ENCODE results near the gene UTP25. TPM values are rescaled to one million over a fixed set of nuclear protein-coding genes. Genes with fewer than 3 reads are reported as not detected.
A peak's percentile ranks its signal among the peaks of the same experiment; 100 is the strongest.

UTP25 gene
- total RNA-seq, 2 experiments from 2014 or later, result 8.4 to 9.5 TPM

DNA sequence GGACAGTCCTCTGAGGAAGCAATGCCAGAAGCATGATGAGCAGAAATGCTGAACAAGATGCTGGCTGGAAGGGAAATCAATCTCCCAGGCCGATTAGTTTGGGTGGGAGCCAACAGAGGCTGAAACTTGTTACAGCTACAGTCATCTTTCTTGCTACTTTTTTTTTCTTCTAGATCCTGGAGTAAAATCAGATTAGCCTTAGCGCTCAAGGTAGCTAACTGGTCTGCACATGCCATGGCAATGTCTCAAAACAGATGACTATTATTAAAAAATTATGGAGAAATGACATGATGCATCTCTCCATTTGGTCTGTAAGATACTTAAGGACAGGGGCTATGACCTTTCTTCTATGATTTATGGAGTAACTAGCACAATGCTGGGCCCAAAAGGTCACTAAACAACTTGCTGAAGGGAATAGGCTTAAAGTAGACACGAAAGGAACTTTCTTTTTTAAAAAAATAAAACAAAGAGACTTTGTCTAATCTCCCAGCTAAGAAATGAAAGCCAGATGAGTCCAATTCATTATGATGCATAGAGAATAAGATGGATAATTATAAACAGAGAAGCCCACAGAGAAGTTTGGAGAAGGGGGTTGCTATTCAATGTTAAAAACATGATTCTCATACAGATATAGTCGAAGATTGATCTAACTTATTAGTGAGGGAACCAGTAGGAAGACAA lies 42.5 kb downstream of the UTP25 start:
- no peaks in the 10 kb centered on the region for H3K4me1 Mint-ChIP-seq
- no peak overlapping the region for H3K27ac Mint-ChIP-seq

DNA sequence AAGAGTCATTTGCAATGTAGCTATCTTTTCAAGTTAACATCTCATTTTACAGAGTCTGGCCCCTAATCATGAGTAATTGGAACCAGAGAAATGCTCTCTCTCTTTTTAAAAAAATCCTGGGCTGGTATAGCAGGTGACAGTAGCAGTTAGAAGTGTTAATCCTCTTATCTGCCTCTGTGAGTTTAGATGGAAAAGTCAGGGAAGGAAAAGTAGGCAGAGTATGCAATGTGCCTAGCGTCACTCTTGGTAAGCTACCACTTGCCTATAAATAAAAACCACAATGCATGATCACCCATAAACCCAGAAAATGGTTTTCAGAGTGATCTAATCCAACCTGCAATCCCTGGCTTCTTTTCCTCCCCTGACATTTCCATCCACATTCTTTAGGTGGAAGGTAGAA lies 43.2 kb downstream of the UTP25 start:
- DNase-seq, result no peak
- Mint-ChIP-seq H3K4me1 (no peaks in the 10 kb centered on the region), H3K36me3 (ENCODE audit: low read depth) (no peaks in the 10 kb centered on the region), H3K27ac (no peak overlapping the region), H3K9me3 (no peaks in the 10 kb centered on the region), H3K4me3 (no peak overlapping the region), H3K27me3 (peaks cover 29% of the 10 kb centered on the region)
- CTCF ChIA-PET, result no interaction called here
- POLR2A ChIA-PET, result interaction anchor here (0.6 kb wide), 1 partner anchor 304 kb away, joined by 4 read pairs; no protein-coding TSS in a partner anchor

More for the DNA sequence above, 42.5 kb downstream of the UTP25 start:
- DNase-seq, result no peak
- no peaks in the 10 kb centered on the region for H3K36me3 Mint-ChIP-seq (ENCODE audit: low read depth)
- H3K4me3 Mint-ChIP-seq, result no peak overlapping the region
- ChIA-PET POLR2A (interaction anchor here (0.6 kb wide), 1 partner anchor 303 kb away, joined by 4 read pairs; no protein-coding TSS in a partner anchor), CTCF (no interaction called here)
- peaks cover 29% of the 10 kb centered on the region for H3K27me3 Mint-ChIP-seq
- H3K9me3 Mint-ChIP-seq, result no peaks in the 10 kb centered on the region

DNA sequence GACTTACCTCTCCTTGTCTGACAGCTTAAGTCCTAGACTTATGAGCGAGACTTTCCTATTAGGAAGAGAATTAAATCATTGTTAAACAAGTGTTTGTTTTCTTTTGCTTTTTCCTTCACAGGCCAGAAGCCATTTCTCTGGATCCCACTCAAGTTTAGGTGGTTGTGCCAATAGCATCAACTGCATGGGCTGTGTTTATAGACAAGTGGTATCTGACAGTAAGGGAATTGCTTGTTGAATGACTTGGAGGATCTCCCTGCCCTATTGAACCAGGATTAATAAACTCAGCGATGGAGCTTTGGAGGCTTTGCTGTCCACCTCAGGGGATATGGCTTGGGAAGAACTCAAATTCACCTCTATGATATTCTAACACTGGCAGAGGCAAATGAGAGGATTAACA lies 43.7 kb downstream of the UTP25 start:
- H3K4me3 Mint-ChIP-seq, result no peak overlapping the region
- peaks cover 29% of the 10 kb centered on the region for H3K27me3 Mint-ChIP-seq
- H3K27ac Mint-ChIP-seq, result no peak overlapping the region
- POLR2A ChIA-PET, result no interaction called here
- H3K9me3 Mint-ChIP-seq, result no peaks in the 10 kb centered on the region
- H3K36me3 Mint-ChIP-seq (ENCODE audit: low read depth), result no peaks in the 10 kb centered on the region
- CTCF ChIA-PET, result no interaction called here
- DNase-seq, result no peak
- no peaks in the 10 kb centered on the region for H3K4me1 Mint-ChIP-seq

DNA sequence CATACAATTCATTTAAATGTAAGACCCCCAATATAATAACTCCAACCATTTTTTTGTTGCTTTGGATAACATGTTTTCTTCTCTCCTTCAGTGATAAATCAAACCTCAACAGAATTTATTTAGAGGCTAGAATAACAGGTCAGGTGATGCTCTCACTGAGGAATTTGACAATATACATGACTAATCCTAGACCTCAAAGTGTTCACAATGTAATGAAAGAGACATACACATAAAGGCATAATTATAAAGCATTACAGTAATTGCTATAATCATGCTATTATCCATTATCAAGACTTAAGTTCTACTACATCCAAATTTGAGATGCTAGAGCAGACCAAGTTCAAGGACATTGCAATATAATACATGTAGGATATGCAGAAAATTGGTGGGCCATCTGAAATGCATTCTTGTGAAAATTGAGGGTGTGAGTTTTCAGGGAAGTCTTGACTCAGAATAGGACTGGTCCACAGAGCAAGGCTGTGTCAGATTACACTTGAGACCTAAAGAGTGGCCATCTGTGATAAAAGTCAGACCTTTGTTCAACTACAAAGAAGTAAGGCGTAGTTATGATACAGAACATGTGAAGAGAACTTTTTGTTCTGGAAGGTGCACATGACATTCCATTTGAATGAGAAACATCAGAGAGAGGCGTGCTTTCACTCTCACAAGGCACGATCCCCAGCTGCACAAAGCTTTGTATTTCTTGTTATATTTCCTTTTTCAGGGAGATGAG lies 45.5 kb downstream of the UTP25 start:
- Mint-ChIP-seq H3K27ac (no peak overlapping the region), H3K4me1 (no peaks in the 10 kb centered on the region), H3K4me3 (no peak overlapping the region), H3K36me3 (ENCODE audit: low read depth) (no peaks in the 10 kb centered on the region), H3K27me3 (peaks cover 31% of the 10 kb centered on the region), H3K9me3 (no peaks in the 10 kb centered on the region)
- ChIA-PET CTCF (interaction anchor here (0.5 kb wide), 1 partner anchor 49 kb away, joined by 4 read pairs; no protein-coding TSS in a partner anchor), POLR2A (no interaction called here)
- no peak for DNase-seq

DNA sequence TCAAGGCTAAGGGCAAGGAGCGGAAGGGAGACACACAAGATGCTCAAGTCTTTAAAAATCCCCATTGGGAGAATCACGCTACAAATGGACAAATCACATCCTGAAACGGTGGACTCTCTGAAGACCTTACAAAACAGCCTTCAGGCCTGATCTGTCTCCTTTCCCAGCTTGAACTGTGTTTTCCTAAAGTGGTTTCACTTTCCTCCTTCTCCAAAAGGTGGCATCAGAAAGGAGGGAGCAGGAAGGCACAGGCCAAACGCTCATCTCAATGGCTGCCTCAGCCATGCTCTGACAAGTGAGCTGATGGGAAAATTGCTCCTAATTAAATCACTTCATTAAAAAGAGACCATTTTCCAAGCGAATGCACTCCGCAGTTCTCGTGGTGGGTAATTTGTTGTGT lies 47.7 kb downstream of the UTP25 start:
- H3K4me1 Mint-ChIP-seq, result no peaks in the 10 kb centered on the region
- H3K27ac Mint-ChIP-seq, result no peak overlapping the region
- ChIA-PET POLR2A (no interaction called here), CTCF (no interaction called here)
- no peak for DNase-seq
- H3K9me3 Mint-ChIP-seq, result no peaks in the 10 kb centered on the region
- H3K4me3 Mint-ChIP-seq, result no peak overlapping the region
- H3K27me3 Mint-ChIP-seq, result peaks cover 24% of the 10 kb centered on the region
- no peaks in the 10 kb centered on the region for H3K36me3 Mint-ChIP-seq (ENCODE audit: low read depth)

DNA sequence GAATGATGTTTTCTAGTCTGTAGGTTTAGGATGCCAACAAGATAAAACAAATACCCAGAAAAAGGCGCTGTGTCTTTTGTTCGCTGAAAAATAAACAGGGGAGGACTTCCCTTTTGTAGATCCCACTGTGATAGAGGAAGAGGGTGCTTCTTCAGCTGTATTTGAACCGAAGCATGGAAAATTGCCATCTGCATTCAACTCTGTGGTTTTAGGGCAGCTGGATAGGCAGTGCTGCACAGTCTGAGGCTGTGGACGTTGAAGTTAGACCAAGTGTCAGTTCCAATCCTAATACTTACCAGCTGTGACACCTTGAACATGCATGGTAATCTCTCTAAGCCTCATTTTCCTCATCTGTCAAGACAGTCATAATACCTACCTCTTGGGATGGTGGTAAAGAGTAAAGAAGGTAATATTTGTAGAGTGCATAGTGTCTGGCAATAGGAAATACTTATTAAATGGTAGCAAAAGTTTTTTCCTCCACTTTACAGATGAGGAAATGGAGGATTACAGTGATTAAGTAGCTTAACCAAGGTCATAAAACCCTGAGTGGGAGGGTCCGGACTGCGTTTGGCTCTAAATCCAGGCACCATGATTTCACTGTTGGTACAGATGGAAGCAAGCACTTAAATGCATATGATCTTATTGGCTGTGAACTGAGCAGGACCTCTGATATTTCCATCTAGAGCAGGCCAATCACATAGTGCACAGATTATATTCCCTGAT lies 48.5 kb downstream of the UTP25 start:
- Mint-ChIP-seq H3K4me3 (no peak overlapping the region), H3K27ac (no peak overlapping the region), H3K36me3 (ENCODE audit: low read depth) (no peaks in the 10 kb centered on the region), H3K4me1 (no peaks in the 10 kb centered on the region), H3K9me3 (no peaks in the 10 kb centered on the region), H3K27me3 (peaks cover 16% of the 10 kb centered on the region)
- DNase-seq, result no peak
- ChIA-PET CTCF (interaction anchor here (0.6 kb wide), 1 partner anchor 317 kb away, joined by 4 read pairs; no protein-coding TSS in a partner anchor), POLR2A (no interaction called here)

DNA sequence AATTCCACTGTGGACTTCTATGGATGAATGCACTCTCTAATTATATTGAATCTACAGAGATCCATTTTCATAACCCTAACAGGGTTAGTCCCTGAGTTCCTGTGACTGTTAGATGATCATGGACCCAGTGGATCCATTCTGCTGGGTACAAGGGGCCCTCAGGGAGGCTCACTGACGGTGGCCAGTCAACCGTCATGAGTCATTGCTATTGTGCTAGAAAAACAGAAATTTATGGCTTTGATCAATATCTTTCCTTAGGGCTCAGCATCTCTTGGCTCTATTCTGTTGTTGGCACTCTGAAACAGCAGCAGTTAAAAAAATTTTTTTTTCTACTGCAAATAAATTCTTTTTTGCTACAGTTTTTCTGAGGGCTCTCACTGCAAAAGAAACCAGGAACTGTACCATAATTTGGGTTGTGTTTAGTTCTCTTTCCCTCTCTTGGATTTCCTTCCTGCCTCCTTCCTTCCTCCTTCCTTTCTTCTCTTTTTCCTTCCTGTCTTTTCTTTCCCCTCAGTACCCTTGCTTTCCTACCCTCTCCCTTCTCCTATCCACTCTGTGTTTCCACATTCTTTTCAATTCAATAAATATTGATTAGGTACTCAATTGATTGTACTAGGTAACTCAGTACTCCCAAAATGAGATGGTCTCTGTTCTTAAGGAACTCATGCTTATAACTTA lies 49.5 kb downstream of the UTP25 start:
- POLR2A ChIA-PET, result no interaction called here
- no peak overlapping the region for H3K4me3 Mint-ChIP-seq
- CTCF ChIA-PET, result interaction anchor here (0.6 kb wide), 1 partner anchor 318 kb away, joined by 4 read pairs; no protein-coding TSS in a partner anchor
- no peak for DNase-seq
- H3K27ac Mint-ChIP-seq, result no peak overlapping the region
- peaks cover 19% of the 10 kb centered on the region for H3K27me3 Mint-ChIP-seq
- H3K9me3 Mint-ChIP-seq, result no peaks in the 10 kb centered on the region
- H3K36me3 Mint-ChIP-seq (ENCODE audit: low read depth), result no peaks in the 10 kb centered on the region
- H3K4me1 Mint-ChIP-seq, result no peaks in the 10 kb centered on the region

DNA sequence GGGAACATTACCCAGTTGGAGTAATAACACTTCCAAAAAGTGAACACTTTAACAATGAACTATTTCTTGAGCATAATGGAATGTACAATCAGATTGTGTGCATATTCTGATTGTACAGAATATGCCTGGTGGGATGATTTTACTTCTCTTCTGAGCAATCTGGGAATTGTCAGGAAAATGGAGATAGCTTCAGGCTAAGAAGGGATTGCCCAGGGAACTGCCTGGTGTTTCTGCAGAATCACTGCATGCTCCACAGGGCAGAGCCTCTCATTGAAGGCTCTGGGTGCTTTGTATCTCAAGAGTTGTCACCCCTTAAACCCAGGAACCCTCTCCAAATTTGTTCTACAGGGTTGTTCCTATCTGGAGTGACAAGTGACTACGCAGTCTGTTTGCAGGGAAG lies 51.2 kb downstream of the UTP25 start:
- Mint-ChIP-seq H3K36me3 (ENCODE audit: low read depth) (no peaks in the 10 kb centered on the region), H3K4me3 (no peak overlapping the region), H3K27ac (no peak overlapping the region), H3K9me3 (no peaks in the 10 kb centered on the region), H3K4me1 (no peaks in the 10 kb centered on the region), H3K27me3 (peaks cover 22% of the 10 kb centered on the region)
- CTCF ChIA-PET, result interaction anchor here (0.7 kb wide), 1 partner anchor 16 kb away, joined by 3 read pairs; no protein-coding TSS in a partner anchor
- POLR2A ChIA-PET, result no interaction called here
- DNase-seq, result no peak

DNA sequence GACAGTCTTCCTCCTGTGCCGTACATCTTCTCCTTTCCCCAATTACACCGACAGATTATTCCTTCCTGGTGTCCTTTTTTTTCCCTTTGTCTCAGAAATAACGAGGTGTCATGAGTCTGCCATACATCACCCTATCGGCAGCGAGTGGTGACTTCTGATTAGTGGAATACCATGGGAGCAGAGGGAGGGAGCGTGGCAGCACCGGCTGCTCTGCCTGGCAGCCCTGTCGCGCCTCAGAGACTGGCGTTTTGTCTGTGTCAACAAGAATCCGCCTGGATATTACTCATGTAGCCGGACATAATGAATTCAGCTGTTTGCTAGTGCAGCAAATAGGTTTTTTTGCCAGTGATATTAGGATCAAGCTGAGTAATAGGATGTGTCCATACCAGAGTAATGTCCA lies 51.8 kb downstream of the UTP25 start:
- Mint-ChIP-seq H3K27me3 (peaks cover 22% of the 10 kb centered on the region), H3K36me3 (ENCODE audit: low read depth) (no peaks in the 10 kb centered on the region), H3K27ac (no peak overlapping the region), H3K4me3 (no peak overlapping the region), H3K4me1 (no peaks in the 10 kb centered on the region), H3K9me3 (no peaks in the 10 kb centered on the region)
- ChIA-PET CTCF (interaction anchor here (1.1 kb wide), 1 partner anchor 21 kb away, joined by 3 read pairs; no protein-coding TSS in a partner anchor), POLR2A (no interaction called here)
- DNase-seq, result no peak

DNA sequence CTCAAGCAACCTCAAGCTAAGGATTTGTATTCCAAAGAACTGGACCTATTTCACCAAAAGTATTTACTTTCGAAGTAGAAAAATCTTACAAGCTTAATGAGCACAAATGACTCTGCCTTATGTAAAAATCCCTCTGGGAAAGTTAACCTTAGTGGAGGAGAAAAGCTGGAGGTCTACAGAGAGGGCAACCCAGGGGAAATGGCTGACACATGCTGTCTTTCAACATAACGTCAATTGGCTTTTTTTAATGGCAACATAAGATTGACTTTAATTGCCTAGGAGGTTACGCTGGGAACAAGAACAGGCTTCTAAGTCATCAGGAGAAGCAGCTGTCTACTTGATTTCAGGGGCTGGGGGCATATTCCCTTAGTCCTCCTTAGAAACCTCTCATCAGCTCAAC lies 52.3 kb downstream of the UTP25 start:
- Mint-ChIP-seq H3K27me3 (peaks cover 20% of the 10 kb centered on the region), H3K9me3 (no peaks in the 10 kb centered on the region), H3K4me3 (no peak overlapping the region), H3K36me3 (ENCODE audit: low read depth) (no peaks in the 10 kb centered on the region), H3K4me1 (no peaks in the 10 kb centered on the region), H3K27ac (no peak overlapping the region)
- no peak for DNase-seq
- POLR2A ChIA-PET, result interaction anchor here (0.6 kb wide), 1 partner anchor 35 kb away, joined by 8 read pairs; no protein-coding TSS in a partner anchor
- CTCF ChIA-PET, result interaction anchor here (1.1 kb wide), 1 partner anchor 22 kb away, joined by 3 read pairs; no protein-coding TSS in a partner anchor

DNA sequence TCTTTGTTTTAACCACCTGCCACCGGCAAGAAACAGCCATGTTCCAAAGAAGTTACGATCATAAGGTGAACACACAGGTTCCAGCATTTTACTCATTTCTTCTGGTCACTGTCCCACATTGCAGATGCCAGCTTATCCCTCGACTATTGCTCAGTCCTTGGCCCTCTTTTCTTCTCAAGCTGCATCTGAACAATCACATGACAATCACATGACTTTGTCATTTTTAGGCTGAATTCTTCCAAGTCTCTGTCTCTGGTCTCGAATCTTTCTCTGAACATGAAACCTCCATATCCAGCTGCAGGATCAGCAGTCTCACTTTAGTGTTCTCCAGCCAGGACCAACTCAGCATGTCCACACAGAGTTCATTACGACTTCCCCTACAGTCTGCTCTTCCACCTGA lies 53.8 kb downstream of the UTP25 start:
- Mint-ChIP-seq H3K27ac (no peak overlapping the region), H3K27me3 (peaks cover 20% of the 10 kb centered on the region), H3K4me3 (no peak overlapping the region), H3K9me3 (no peaks in the 10 kb centered on the region), H3K36me3 (ENCODE audit: low read depth) (no peaks in the 10 kb centered on the region), H3K4me1 (no peaks in the 10 kb centered on the region)
- DNase-seq, result peak; percentile 2
- CTCF ChIA-PET, result no interaction called here
- POLR2A ChIA-PET, result no interaction called here

DNA sequence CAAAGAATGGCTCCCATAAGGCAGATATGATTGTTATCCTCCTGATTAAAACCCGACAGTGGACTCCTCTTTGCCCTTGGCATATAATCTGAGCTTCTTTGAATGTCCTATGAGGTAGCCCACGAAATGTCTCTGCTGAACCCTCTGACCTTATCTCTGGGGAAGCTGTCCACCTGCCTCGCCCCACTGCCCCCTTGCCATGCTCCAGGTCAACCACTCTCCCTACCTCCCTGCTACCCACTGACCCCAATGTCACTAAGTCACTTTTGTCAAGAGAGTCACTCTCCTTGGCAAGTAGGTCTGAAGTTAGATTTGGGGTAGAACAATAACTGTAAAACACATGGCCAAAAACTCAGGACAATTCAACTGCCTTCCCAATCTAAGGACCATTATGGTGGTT lies 54.5 kb downstream of the UTP25 start:
- Mint-ChIP-seq H3K4me3 (no peak overlapping the region), H3K27me3 (peaks cover 26% of the 10 kb centered on the region), H3K9me3 (no peaks in the 10 kb centered on the region), H3K4me1 (no peaks in the 10 kb centered on the region), H3K27ac (no peak overlapping the region), H3K36me3 (ENCODE audit: low read depth) (no peaks in the 10 kb centered on the region)
- peak; percentile 1 for DNase-seq
- ChIA-PET CTCF (no interaction called here), POLR2A (no interaction called here)

Measured in activated CD4-positive, alpha-beta T cell treated with anti-CD3 and anti-CD28 coated beads, Interleukin-2, amount 10 ng/mL, durations not matched to agents 7 days and 5 days (primary cell).